ENCODE measurements around the gene LENEP.

The LENEP gene, protein sequence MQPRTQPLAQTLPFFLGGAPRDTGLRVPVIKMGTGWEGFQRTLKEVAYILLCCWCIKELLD

DNA sequence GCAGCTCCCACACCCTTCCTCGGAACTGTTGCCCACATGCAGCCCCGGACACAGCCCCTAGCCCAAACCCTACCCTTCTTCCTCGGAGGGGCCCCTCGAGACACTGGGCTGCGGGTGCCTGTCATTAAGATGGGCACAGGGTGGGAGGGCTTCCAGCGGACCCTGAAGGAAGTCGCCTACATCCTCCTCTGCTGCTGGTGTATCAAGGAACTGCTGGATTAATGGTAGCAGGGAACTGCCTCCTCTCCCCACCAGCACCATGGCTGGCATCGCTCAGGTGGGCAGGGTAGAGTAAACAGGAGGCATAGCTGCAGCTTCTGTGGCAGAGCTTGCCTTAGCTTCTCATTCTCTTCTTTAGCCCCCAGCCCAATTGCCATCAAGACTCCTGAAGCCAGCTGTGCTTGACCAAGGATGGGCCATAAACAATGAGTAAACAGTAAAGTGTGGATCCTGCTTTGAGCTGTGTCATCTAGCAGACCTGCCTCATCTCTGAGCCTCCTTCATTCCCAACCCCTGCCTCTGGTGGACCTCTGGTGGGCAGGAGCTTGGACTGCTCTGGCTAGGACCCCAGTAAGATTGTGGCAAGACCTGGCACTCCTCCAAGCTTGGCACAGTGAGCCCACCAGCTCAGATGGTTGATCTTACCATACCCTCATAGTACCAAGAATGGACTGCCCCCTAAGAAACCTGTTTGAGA lies at the start of gene LENEP:
Gene LENEP (plus strand): TSS at position 15 of the 697 bp plus-strand sequence. CDS start 22 bp downstream, at position 37.
- DNase-seq (no peak), ATAC-seq (replicated peaks) (no peak)
- Mint-ChIP-seq H3K4me1 (peaks cover 33 to 54% of the 10 kb centered on the region in 2 donors), H3K9me3 (no peaks in the 10 kb centered on the region), H3K36me3 (peaks cover 23 to 27% of the 10 kb centered on the region in 2 donors), H3K4me3 (no peak within 1 kb of the TSS), H3K27me3 (no peaks in the 10 kb centered on the region), H3K27ac (peak within 1 kb of the TSS; percentile 37)

DNA sequence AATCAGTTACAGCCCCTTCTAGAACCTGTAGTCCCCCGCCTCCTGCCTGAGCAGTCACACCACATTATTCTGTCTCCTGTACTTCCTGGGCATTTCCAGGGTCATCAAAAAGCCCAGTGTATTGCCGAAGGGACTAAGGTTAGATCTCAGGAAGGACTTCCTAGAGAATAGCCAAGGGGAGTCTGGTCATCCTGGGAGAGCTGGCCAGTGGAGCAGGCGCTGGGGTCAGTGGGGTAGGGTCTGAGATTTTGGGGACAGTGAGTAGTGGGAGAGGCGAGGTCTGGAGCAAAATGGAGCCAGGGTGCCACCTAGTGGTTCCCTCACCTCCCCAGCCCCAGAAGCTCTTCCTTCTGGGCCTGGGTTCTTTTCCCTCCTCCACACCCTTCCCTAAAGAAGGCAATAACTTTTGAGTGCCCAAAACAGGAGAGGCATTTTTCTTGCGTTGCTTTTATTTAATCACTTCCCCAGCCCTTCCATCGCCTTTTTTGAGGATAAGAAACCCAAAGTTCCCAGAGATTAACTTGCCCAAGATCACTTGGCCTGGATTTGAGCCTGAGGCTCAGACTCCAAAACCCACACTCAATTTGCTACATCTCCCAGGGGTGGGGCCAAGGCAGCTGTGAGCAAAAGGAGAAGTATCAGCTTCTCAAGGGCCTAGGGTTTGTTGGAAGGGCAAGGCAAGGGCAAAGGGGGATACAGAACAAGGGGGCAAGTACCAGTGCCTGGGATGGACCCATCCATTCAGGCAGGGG lies 49.6 kb upstream of the LENEP start:
- H3K9me3 Mint-ChIP-seq: no peaks in the 10 kb centered on the region

DNA sequence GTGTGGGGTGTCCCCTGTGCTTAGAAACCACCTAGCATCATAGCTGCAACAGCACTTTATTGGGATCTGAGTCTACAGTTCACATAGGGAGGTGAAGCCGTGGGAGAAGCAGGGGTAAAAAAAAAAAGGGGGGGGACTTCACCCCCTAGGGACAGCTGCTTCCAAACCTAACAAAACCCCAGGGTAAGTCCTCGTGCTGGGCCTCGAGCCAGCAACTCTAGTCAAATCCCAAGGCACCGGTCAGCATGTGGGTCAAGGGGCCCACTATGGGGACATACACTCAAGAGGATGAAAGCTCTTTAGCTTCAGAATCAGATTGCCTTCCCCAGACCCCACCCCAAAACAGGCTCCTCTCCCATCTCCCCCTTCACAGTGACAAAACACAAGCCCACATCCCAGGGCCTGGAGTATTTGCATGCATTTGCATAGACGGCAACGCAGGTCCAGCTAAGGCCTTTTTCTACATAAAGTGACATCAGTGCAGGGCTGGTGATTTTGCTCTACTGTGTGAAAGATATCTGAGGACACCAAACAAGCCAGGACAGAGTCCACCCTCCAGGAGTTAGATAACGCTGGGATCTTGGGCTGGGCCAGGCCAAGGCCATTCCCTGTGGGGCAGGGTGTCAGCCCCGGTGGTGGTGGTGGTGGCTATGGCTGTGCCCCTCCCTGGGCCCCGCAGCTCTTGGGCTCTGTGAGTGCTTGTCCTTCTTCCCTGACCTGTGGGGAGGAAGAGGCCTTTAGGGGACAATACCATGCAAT lies 48.8 kb upstream of the LENEP start:
- Mint-ChIP-seq H3K4me3 (no peak overlapping the region), H3K27me3 (no peaks in the 10 kb centered on the region), H3K27ac (peak overlapping the region; percentile 53), H3K36me3 (peaks cover 7 to 13% of the 10 kb centered on the region in 2 donors), H3K4me1 (peaks cover 45 to 58% of the 10 kb centered on the region in 2 donors), H3K9me3 (no peaks in the 10 kb centered on the region)
- DNase-seq (no peak), ATAC-seq (replicated peaks) (no peak)

More for the DNA sequence above, 49.6 kb upstream of the LENEP start:
- ATAC-seq (replicated peaks) (no peak), DNase-seq (no peak)
- Mint-ChIP-seq H3K4me1 (peaks cover 50 to 63% of the 10 kb centered on the region in 2 donors), H3K27ac (peak overlapping the region; percentile 53), H3K27me3 (no peaks in the 10 kb centered on the region), H3K36me3 (peaks cover 7 to 13% of the 10 kb centered on the region in 2 donors), H3K4me3 (peak overlapping the region; percentile 3 to 26)

DNA sequence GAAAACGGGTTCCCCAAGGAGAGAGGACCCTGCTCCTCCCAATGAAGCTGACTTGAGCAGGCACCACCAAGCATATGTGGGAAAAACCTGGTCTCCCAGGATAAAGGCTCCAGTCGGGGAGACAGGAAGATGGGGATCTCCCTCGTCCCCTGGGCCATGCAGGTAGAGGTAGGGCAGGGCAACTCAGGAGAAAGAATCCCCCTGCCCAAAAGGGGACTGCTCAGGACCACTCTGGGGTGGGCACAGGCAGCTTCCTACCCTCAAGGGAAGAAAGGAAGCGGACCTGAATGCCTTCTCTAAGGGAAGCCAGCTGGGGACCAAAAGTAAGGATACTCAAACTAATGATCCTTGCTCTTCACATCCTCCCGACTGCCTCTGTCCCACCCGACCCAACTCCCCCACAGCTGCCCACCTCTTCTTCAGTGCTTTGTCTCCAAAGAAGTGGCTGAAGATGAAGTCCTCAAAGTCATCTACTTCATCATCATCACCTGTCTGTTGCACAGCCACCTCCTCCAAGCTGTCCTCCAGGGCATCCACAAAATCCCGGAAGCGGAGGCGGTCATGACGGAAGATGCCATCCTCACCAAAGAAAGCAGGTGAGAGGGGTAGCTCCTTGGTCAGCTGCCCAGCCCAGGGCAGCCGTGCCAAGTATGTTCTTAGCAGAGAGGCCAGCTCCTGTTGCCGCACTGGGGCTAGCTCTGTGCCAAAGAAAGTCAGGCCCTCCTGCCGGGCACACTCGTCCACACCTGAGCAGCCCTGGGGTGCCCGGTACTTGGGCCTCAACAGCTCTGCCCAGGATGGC lies 48.0 kb upstream of the LENEP start:
- no peak overlapping the region for H3K27ac Mint-ChIP-seq
- no peaks in the 10 kb centered on the region for H3K9me3 Mint-ChIP-seq
- no peak overlapping the region for H3K4me3 Mint-ChIP-seq
- DNase-seq (no peak), ATAC-seq (replicated peaks) (no peak)
- H3K36me3 Mint-ChIP-seq: peaks cover 8 to 13% of the 10 kb centered on the region in 2 donors
- no peaks in the 10 kb centered on the region for H3K27me3 Mint-ChIP-seq
- H3K4me1 Mint-ChIP-seq: peaks cover 42 to 53% of the 10 kb centered on the region in 2 donors

DNA sequence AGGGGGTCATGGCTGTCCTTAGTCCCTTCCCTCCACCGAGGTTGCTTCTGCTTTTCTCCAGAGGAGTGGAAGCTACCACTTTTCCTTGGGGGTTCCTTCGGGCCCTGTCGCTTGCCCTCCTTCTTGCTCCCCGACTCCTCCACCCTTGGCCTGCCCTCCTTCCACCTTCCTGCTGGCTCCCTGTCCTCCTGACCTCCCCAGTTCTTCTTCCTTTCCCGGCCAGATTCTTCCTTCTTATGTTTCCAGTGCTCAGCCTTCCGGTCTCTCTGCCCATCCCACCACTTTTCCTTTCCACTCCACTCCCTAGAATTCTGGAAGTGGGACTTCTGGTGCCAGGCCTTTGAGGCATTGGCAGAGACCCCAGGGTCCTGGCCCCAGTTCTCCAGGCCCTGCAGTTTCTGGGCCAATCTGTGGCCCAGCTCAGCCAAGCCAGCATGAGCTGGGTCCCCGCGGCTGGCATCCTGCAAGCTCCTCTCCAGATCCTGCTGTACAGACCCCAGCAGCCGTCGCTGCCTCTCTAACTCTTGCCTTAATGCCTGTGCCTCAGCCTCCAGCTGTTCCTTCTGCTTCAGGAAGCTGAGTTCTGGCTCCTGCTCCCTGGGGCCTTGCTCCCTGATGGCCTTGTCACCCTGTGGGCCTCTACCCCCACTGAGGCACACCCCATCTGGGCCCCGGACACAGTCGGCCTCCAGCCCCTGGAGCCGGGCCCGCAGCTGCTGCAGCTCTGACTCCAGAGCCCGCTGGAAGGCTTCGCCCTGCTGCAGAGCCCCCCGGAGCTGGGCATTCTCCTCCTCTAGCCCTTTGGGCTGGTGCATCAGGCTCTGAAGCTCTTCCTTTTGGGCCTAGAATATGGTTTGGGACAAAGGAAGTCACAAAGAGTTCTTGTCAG lies 47.2 kb upstream of the LENEP start:
- Mint-ChIP-seq H3K4me1 (peaks cover 40 to 53% of the 10 kb centered on the region in 2 donors), H3K27ac (peak overlapping the region; percentile 53), H3K9me3 (no peaks in the 10 kb centered on the region), H3K4me3 (no peak overlapping the region), H3K36me3 (peaks cover 12 to 17% of the 10 kb centered on the region in 2 donors), H3K27me3 (no peaks in the 10 kb centered on the region)
- no peak for ATAC-seq (replicated peaks)
- no peak for DNase-seq

DNA sequence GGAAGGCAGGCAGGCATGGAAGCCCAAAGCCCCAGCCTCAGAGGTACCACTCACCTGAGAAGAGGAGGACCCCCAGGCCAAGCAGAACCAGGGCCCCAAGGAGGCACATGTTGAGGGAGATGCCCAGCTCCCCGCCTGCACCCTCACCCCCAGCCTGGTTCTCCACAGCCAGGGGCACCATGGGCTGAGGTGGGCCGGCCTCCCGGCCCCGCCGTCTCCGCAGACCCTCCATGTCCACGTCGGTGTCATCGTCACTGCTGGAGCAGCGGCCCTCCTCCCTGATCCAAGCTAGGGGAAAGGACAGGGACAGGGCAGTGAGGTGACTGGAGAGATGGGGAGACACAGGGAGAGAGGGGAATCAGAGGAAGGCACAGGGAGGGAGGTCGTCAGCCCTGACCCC lies 45.3 kb upstream of the LENEP start:
- Mint-ChIP-seq H3K4me3 (no peak overlapping the region), H3K9me3 (no peaks in the 10 kb centered on the region), H3K27ac (no peak overlapping the region), H3K27me3 (no peaks in the 10 kb centered on the region), H3K4me1 (peaks cover 42 to 53% of the 10 kb centered on the region in 2 donors), H3K36me3 (peaks cover 12 to 17% of the 10 kb centered on the region in 2 donors)
- no peak for ATAC-seq (replicated peaks)
- DNase-seq: no peak

DNA sequence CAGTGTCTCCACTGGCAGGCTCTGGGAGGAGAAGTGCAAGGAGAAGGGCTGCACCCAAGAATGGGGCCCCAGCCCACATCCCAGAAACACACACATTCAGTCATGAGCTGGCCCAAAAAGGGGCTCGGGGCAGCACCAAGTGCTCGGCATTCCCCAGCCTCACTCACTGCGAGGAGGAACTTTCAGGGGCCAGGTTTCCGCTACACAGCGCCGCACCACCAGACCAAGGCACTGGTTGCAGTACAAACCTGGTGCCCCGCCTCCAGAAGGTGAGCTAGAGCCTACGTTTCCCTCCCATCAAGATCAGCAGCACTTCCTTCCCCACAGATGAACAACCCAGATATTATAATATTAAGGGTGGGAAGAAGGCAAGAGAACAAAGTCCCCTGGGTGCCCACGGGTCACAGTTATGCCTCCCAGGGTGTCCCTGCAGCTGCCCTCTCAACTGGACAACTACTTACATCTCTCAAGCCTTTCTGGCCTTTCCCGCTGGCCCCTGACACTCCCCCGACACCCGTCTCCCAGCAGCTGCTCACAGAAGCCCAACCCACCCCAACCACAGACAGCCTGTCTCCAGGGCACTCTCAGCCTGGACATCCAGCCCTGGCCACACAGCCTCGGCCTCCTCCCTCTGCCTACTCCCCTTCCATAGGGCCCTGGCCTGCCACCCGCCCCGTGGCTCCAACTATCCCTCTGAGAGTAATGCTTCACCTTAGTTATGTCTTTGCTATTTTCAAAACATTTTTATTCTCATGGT lies 41.3 kb upstream of the LENEP start:
- H3K36me3 Mint-ChIP-seq: peaks cover 8 to 13% of the 10 kb centered on the region in 2 donors
- H3K4me3 Mint-ChIP-seq: peak overlapping the region; percentile 63 to 69
- no peaks in the 10 kb centered on the region for H3K27me3 Mint-ChIP-seq
- no peaks in the 10 kb centered on the region for H3K9me3 Mint-ChIP-seq
- peak overlapping the region; percentile 88 for H3K27ac Mint-ChIP-seq
- DNase-seq: no peak
- ATAC-seq (replicated peaks): peak; percentile 41 to 49
- H3K4me1 Mint-ChIP-seq: peaks cover 59 to 68% of the 10 kb centered on the region in 2 donors

DNA sequence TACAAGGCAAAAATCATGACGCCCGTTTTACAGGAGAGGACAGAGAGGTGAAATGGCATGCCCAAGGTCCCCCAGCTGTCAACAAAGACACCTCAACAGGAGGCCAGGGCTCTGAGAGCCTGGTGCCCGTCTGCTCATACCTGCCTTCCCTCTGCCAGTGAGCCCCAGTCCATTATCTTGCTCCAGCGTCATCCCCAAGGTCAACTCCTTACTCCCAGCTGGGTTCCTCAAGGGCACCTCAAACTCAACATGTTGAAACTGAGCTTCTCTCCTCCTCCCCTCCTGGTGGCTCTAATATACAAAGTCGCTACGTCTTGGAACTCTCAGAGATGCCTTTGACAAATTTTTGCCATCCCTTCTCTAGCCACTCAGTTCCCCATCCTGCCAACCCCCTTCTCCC lies 40.7 kb upstream of the LENEP start:
- H3K4me3 Mint-ChIP-seq: peak overlapping the region; percentile 2 to 22
- H3K36me3 Mint-ChIP-seq: peaks cover 7 to 11% of the 10 kb centered on the region in 2 donors
- H3K27ac Mint-ChIP-seq: peak overlapping the region; percentile 88
- peaks cover 62 to 74% of the 10 kb centered on the region in 2 donors for H3K4me1 Mint-ChIP-seq
- no peaks in the 10 kb centered on the region for H3K27me3 Mint-ChIP-seq
- H3K9me3 Mint-ChIP-seq: no peaks in the 10 kb centered on the region
- ATAC-seq (replicated peaks) (no peak), DNase-seq (no peak)

DNA sequence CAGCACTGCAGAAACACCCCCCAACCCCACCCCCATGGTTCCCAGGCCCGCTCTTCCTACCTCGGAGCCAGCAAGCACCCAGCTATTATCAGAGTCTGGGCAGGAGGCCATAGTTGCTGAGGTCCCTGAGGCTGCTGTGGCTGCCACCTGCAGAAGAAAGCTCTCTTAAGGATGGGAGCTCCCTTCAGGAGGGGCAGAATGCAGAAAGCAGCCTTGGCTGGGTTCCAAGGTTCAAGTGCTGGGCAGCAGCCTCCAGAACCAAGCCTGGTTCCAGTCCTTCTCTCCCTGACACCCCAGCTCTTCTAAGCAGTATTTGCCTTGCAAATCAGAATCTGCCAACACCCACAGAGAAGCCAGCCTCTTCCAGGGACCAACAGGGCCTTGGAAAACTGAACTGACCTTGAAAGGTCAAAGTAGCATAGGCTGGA lies 39.8 kb upstream of the LENEP start:
- DNase-seq (no peak), ATAC-seq (replicated peaks) (no peak)
- Mint-ChIP-seq H3K27ac (peak overlapping the region; percentile 88), H3K36me3 (peaks cover 10% of the 10 kb centered on the region in 2 donors), H3K4me3 (peak overlapping the region in 1 of 2 donors; percentile 8), H3K4me1 (peaks cover 63 to 72% of the 10 kb centered on the region in 2 donors), H3K27me3 (no peaks in the 10 kb centered on the region), H3K9me3 (no peaks in the 10 kb centered on the region)

DNA sequence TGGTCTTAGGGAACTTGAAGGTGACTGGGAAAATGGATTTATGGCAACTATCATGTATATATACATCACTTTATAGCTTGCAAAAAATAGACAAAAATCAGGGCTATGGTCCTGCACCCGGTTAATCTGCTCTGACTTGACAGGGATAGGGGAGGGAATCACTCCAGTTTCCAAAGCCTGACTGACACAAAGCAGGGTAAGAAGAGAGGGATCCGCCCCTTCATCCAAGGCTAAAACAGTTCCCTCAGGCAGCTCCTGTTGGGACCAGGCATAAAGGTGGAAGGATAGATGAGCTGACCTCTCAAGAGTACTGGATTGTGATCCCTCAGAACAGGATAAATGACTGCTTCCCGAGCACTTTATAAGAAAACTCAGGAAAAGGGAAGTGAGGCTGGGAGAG lies 38.8 kb upstream of the LENEP start:
- Mint-ChIP-seq H3K4me3 (peak overlapping the region in 1 of 2 donors; percentile 22), H3K9me3 (no peaks in the 10 kb centered on the region), H3K36me3 (peaks cover 9 to 13% of the 10 kb centered on the region in 2 donors), H3K27me3 (no peaks in the 10 kb centered on the region), H3K27ac (peak overlapping the region; percentile 96), H3K4me1 (peaks cover 61 to 80% of the 10 kb centered on the region in 2 donors)
- DNase-seq: no peak
- ATAC-seq (replicated peaks): no peak

DNA sequence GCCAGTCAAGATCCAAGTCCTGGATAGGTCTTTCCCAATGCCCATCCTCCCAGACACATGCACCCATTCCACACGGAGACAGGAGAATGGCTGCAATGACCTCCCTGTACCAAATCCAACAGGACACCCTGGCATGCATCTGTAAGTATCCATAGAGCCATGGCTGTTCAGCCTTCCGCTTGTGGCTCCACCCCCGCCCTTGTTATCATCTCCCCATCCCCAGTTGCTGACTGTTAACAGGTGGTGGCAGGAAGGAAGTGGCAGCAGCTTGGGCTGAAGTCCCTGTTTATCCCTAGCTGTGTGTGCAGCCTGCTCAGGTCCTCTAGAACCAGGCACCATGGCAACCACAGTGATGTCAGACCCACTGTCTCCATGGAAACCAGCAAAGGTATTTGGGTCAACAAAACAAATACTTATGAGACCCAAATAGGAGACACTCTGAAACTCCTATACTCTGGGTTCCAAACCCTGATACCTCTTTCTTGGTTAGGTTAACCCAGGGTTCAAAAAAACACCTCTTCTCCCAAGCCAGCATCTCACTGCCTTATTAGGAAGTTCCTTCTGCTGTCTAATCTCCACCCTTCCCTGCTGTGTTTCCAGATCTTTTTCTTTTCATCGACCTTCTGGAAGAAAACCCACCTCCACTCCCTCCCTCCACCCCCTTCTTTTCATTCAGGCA lies 38.2 kb upstream of the LENEP start:
- peaks cover 12 to 15% of the 10 kb centered on the region in 2 donors for H3K36me3 Mint-ChIP-seq
- ATAC-seq (replicated peaks) (peak; percentile 75 to 82), DNase-seq (peak; percentile 64)

More for the DNA sequence above, 38.2 kb upstream of the LENEP start:
- H3K27me3 Mint-ChIP-seq: no peaks in the 10 kb centered on the region
- H3K9me3 Mint-ChIP-seq: no peaks in the 10 kb centered on the region
- peaks cover 61 to 86% of the 10 kb centered on the region in 2 donors for H3K4me1 Mint-ChIP-seq
- peak overlapping the region; percentile 93 to 94 for H3K4me3 Mint-ChIP-seq
- H3K27ac Mint-ChIP-seq: peak overlapping the region; percentile 96

Measured in stimulated activated naive B cell treated with anti-CD40 and anti-IgM and Interleukin-4, amounts not matched to agents 10 μg/mL and 1 μg/mL and 100 μg/mL, for 72 hours (primary cell).